Kidney capillary endothelial cell (primary cell): Measurements from ENCODE around the gene USP6.
"Not testable (repeated sequence)": the region's sequence is repeated elsewhere in the genome, so short reads cannot be mapped to it uniquely, and the experiment has no call there.

Source experiments
- DNase-seq: peaks from one replicate; pipeline ENCODE4 v3.0.0-alpha.2; 2018; ENCODE audit warnings: low spot score

Gene USP6

GRCh38 chr17:5122056-5122455 is 6.2 kb downstream of the USP6 start:
- DNase-seq, result not testable (repeated sequence)

- DNase-seq, result no peak
Observed at GRCh38 chr17:5122586-5123342, 6.9 kb downstream of the USP6 start.

- no peak for DNase-seq
Observed at GRCh38 chr17:5123343-5124124, 7.7 kb downstream of the USP6 start.

- DNase-seq, result not testable (repeated sequence)
Observed at GRCh38 chr17:5124125-5124760, 8.4 kb downstream of the USP6 start.

GRCh38 chr17:5124896-5125295 is 9.1 kb downstream of the USP6 start:
- not testable (repeated sequence) for DNase-seq

- no peak for DNase-seq
Observed at GRCh38 chr17:5126719-5127488, 11.1 kb downstream of the USP6 start.

GRCh38 chr17:5127910-5128309 is 12.1 kb downstream of the USP6 start:
- no peak for DNase-seq

GRCh38 chr17:5128387-5128786 is 12.6 kb downstream of the USP6 start:
- not testable (repeated sequence) for DNase-seq

- DNase-seq, result no peak
Observed at GRCh38 chr17:5128905-5129535, 13.2 kb downstream of the USP6 start.

- DNase-seq, result not testable (repeated sequence)
Observed at GRCh38 chr17:5129770-5130169, 13.9 kb downstream of the USP6 start.

- DNase-seq, result not testable (repeated sequence)
Observed at GRCh38 chr17:5130261-5130660, 14.4 kb downstream of the USP6 start.

- not testable (repeated sequence) for DNase-seq
Observed at GRCh38 chr17:5130687-5131086, 14.9 kb downstream of the USP6 start.

- no peak for DNase-seq
Observed at GRCh38 chr17:5131146-5131715, 15.4 kb downstream of the USP6 start.

- DNase-seq, result not testable (repeated sequence)
Observed at GRCh38 chr17:5131799-5132502, 16.1 kb downstream of the USP6 start.

GRCh38 chr17:5132503-5133225 is 16.8 kb downstream of the USP6 start:
- DNase-seq, result not testable (repeated sequence)

- no peak for DNase-seq
Observed at GRCh38 chr17:5133311-5133710, 17.5 kb downstream of the USP6 start.

GRCh38 chr17:5133961-5134360 is 18.1 kb downstream of the USP6 start:
- DNase-seq, result not testable (repeated sequence)

- DNase-seq, result not testable (repeated sequence)
Observed at GRCh38 chr17:5134571-5134970, 18.7 kb downstream of the USP6 start.

GRCh38 chr17:5135131-5135712 is 19.4 kb downstream of the USP6 start:
- not testable (repeated sequence) for DNase-seq
